Measurements from ENCODE around the gene WDHD1. TPM values are rescaled to one million over a fixed set of nuclear protein-coding genes. Genes with fewer than 3 reads are reported as not detected.
"Not testable (repeated sequence)": the region's sequence is repeated elsewhere in the genome, so short reads cannot be mapped to it uniquely, and the experiment has no call there.

Gene WDHD1
- 10 to 100 TPM; 11.8 to 25.4 (median 19.2) TPM for polyA plus RNA-seq (ENCODE audit: insufficient read depth in 1 of 5, insufficient read length in 5 of 5, low replicate concordance in 1 of 5)
- long read RNA-seq, donor 1, partial matches to known transcripts: 0 of 1 reads
- long read RNA-seq, donor 1, other reads (novel, unspliced or antisense): 0 of 1 reads
- long read RNA-seq, donor 2, partial matches to known transcripts: 18 of 18 reads
- long read RNA-seq, donor 2, other reads (novel, unspliced or antisense): 0 of 18 reads
- long read RNA-seq, donor 3: 0 reads
- long read RNA-seq, donor 4, partial matches to known transcripts: 157 of 221 reads
- long read RNA-seq, donor 4, other reads (novel, unspliced or antisense): 64 of 221 reads
- long read RNA-seq, donor 5: 0 reads
- long read RNA-seq, donor 6, full-length matches to known transcripts: 1 of 1 reads
- long read RNA-seq, donor 6, partial matches to known transcripts: 0 of 1 reads
- long read RNA-seq, donor 6, other reads (novel, unspliced or antisense): 0 of 1 reads
- long read RNA-seq, donor 7: 0 reads
- long read RNA-seq, donor 8, partial matches to known transcripts: 0 of 1 reads
- long read RNA-seq, donor 8, other reads (novel, unspliced or antisense): 0 of 1 reads

- DNase-seq: peak; percentile 92 to 94
These were observed at the start of gene WDHD1, which contains the start of gene SOCS4 for GRCh38 chr14:55026793-55027561. Gene WDHD1, minus strand, starts transcription at chr14:55027099. Its CDS starts 312 bp downstream, at chr14:55026787. Gene SOCS4, plus strand, starts transcription at chr14:55027236. Its CDS starts 15,806 bp downstream, at chr14:55043042.

- DNase-seq: no peak
These were observed 48.8 kb upstream of the WDHD1 start for GRCh38 chr14:55075628-55076175.

DNA sequence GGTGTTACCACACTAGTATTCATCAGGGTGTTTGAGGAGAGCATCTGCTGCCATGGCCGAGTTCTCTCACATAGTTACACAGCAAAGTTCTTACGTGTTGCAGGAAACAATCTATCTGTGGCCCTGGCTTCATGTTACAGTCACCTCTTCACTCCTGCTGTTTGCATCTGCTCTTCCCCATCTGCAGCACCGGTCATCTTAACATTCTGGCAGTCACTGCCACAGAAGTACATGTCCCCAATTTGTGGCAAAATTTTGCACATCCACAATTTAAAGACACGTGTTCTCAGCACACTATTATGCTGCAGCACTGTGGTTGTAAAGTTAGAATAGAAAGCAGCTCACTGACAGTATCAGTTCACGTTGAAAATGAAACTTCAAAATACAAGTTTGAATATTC lies 47.8 kb upstream of the WDHD1 start:
- no peak for DNase-seq

- no peak for DNase-seq
These were observed 47.0 kb upstream of the WDHD1 start for GRCh38 chr14:55073856-55074255.

GRCh38 chr14:55071870-55072640 lies 45.2 kb upstream of the WDHD1 start:
- no peak for DNase-seq

DNA sequence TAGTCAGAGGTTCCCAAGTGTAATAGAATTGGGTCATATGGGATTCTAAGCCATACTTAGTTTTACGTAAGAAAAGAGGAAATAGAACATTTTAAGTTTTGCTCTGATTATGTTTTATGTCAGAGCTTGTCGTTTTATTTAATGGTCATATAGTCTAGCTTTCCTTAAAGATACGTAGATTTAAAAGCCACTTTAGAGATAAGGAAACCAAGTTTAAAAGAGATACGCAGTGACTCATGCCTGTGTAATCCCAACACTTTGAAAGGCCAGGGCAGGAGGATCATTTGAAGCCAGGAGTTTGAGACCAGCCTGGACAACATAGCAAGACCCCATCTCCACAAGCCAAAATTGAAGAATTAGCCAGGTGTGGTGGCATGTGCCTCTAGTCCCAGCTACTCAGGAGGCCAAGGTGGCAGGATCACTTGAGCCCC lies 44.1 kb upstream of the WDHD1 start:
- DNase-seq: no peak

GRCh38 chr14:55066223-55066622 lies 39.3 kb upstream of the WDHD1 start:
- DNase-seq: no peak

DNA sequence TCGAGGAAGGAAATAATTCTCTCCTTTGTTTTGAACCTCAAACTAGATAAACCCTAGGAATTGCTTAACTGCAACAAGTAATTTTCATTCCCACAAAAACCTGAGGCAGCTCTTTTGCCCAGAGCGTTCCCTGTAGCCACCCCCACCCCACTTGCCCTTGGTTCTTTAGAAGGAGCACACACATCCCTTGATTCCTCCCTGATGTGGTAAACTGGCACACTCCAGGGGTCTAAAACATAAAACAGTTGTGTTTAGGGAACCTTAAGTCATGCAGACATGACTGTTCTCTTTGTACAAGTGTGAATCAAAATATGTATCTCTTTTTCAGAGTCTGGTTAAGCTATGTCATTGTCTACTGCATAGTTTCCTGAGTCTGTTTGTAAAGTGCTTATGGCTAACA lies 38.5 kb upstream of the WDHD1 start:
- DNase-seq: no peak

DNA sequence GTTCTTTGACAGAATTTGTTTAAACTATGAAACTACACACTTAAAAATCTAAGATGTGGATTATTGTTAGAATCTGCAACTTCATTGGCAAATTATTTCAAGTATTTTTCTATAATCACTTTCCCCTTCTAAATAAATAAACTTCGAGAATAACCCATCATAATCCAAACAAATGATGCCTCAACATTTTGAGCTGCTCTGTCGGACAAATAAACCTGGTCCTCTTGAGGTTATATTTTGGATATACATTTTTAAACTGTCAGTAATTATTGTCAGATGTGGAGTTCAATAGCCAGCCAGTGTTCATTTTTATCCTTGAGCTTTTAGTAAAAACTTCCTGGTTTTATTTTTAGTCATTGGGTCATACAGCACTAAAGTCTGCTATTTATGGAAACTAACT lies 38.0 kb upstream of the WDHD1 start:
- DNase-seq: not testable (repeated sequence)

- DNase-seq: no peak
These were observed 35.8 kb upstream of the WDHD1 start for GRCh38 chr14:55062517-55063351.

DNA sequence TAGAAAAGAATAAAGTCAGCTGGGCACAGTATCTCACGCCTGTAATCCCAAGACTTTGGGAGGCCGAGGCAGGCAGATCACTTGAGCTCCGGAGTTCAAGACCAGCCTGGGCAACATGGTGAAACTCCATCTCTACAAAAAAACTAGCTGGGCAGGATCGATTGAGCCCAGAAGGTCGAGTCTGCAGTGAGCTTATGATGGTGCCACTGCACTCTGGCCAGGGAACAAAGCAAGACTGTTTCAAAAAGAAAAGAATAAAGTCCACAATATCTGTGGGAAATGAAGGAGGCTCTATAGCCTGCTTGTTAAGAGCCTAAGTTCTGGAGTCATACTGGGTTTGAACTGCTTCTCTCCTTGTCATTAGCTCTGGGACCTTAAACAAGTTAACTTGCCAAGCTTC lies 32.4 kb upstream of the WDHD1 start:
- no peak for DNase-seq

GRCh38 chr14:55057919-55058318 lies 31.0 kb upstream of the WDHD1 start:
- no peak for DNase-seq

GRCh38 chr14:55054098-55054497 lies 27.2 kb upstream of the WDHD1 start:
- no peak for DNase-seq

DNA sequence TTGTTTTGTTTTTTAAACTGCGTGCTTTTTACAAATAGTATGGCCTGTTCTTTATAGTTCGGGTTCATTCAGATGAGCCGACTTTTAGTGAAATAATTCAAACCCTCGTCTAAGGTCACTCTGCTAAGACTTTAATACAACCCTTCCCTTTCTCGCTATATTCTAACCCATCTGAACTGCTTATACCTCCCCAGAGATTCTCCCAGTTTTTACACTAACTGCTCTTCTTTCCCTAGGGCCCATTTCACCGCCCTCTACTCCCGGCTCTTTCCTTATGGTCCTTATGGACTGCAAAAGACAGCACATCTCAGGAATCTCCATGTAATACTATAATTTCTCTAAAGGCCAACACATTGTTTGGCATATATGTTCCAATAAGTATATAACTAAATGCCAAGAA lies 26.6 kb upstream of the WDHD1 start:
- no peak for DNase-seq

GRCh38 chr14:55053018-55053417 lies 26.1 kb upstream of the WDHD1 start:
- DNase-seq: no peak

DNA sequence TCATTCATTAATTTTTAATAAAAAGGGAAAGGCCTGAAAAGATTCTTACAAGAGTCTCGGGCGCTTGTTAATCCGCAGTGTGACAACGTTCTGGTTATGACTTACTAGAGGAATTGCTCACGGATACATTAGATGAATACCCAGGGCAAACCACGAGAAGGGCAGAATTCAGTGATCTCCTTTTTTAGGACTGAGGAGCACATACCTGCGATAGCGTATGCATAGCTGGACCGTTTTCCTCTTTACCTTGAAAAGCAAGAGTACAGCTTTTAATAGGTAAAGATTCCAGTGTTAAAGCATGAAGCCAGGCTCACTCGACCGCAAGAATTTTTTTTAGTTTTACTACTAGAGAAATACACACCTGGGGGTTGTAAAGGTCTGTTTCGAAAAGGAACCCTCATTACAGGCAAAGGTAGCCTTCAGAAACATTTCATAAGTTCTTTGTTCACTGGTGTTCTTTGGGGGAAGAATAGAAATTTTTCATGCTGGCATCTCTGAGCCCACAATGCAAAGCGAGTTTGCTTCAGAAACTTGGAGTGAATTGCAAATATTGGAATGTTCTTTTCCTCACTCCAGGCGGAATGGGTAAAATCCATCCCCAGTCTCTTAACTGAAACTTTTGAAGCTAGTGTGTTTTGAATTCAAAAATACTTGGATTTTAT lies 25.5 kb upstream of the WDHD1 start:
- DNase-seq: peak in 1 of 2 donors; percentile 45

DNA sequence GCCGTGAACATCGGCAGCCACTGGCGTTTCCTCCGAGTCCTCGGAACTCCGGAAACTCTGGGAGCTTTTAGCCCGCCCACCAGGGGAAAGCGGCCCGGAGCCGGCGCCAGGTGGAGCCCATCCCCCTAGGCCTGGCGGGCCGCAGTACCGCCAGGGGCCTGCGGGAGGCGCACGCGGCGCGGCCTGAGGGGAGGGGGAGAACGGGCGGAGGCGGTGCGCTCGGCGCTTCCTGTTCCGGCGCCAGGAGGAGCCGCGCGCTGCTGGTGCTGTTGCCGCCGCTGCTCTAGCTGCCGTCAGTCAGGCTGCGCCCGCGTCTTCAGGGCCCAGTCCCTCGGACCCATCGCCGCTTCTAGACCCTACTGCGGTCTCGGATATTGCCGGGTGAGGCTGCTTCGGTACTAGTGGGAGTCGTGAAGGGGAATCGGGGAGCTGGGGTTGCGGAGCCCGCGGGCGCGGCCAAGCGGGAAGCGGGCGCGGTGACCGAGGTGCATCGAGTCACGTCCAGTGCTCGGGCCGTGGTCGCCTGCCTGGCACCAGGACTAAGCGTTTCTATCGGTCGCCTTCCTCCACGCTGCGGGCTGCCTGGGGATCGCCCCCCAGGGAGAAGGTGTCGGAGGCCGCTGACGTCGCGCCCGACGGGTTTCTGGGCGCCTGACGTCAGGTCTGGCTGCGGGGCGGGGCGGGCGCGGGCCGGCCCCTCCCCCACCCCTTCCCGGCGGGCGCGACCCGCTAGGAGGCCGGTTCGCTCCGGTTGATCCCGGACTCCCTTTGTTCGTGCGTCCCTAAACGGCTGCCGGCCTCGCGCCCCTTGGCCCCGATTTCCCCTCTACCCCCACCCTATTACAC lies 24.7 kb upstream of the WDHD1 start, which contains the start of gene MAPK1IP1L:
Gene MAPK1IP1L (plus strand): TSS at position 225 of the 846 bp plus-strand sequence. CDS start 10,037 bp downstream, outside the sequence.
- DNase-seq: peak; percentile 97

DNA sequence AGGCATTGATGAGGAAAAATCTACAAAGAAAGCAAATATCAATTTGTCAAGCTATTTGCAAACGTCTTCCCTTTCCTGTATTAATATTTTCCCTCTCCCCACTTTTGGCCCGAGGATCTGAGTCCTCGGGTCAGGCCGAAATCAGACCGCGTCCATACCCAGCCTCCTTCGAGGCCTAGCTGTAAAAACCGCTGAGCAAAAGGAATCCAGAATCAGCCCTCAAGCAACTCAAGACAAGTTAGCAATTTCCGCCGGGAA lies 24.2 kb upstream of the WDHD1 start:
- DNase-seq: no peak

GRCh38 chr14:55048900-55049436 lies 22.1 kb upstream of the WDHD1 start:
- no peak for DNase-seq
